ENCODE results near the gene PRF1.

The PRF1 gene

GRCh38 chr10:70571236-70571635 is 31.3 kb downstream of the PRF1 start:
- no peak overlapping the region for H3K4me3 ChIP-seq (ENCODE audit: low read length)
- TF ChIP-seq, protein P1, sequence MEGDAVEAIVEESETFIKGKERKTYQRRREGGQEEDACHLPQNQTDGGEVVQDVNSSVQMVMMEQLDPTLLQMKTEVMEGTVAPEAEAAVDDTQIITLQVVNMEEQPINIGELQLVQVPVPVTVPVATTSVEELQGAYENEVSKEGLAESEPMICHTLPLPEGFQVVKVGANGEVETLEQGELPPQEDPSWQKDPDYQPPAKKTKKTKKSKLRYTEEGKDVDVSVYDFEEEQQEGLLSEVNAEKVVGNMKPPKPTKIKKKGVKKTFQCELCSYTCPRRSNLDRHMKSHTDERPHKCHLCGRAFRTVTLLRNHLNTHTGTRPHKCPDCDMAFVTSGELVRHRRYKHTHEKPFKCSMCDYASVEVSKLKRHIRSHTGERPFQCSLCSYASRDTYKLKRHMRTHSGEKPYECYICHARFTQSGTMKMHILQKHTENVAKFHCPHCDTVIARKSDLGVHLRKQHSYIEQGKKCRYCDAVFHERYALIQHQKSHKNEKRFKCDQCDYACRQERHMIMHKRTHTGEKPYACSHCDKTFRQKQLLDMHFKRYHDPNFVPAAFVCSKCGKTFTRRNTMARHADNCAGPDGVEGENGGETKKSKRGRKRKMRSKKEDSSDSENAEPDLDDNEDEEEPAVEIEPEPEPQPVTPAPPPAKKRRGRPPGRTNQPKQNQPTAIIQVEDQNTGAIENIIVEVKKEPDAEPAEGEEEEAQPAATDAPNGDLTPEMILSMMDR (conservative IDR thresholded peaks at IDR 0.05; ENCODE audit: low read length): no peak
- DNase-seq (ENCODE audit: low read depth): no peak

GRCh38 chr10:70568781-70569495 is 33.6 kb downstream of the PRF1 start:
- no peak overlapping the region for H3K4me3 ChIP-seq (ENCODE audit: low read length)
- TF ChIP-seq, protein P1 (conservative IDR thresholded peaks at IDR 0.05; ENCODE audit: low read length): no peak
- DNase-seq (ENCODE audit: low read depth): no peak

- no peak overlapping the region for H3K4me3 ChIP-seq (ENCODE audit: low read length)
- TF ChIP-seq, protein P1 (conservative IDR thresholded peaks at IDR 0.05; ENCODE audit: low read length): no peak
- DNase-seq (ENCODE audit: low read depth): no peak
Observed at GRCh38 chr10:70568113-70568512, 34.4 kb downstream of the PRF1 start.

DNA sequence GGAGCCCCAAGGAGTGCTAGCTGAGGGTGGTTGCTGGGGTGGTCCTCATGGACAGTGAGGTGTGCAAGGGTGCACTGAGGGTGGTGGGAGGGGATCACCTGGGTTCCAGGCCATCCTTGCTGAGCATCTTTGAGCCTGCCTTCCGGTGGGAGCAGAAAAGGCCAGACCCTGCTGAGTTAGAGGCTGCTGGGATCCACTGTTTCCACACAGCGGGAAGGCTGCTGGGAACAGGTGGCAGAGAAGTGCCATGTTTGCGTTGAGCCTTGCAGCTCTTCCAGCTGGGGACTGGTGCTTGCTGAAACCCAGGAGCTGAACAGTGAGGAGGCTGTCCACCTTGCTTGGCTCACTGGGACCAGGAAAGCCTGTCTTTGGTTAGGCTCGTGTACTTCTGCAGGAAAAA is 34.9 kb downstream of the PRF1 start:
- DNase-seq (ENCODE audit: low read depth): no peak
- H3K4me3 ChIP-seq (ENCODE audit: low read length): no peak overlapping the region
- TF ChIP-seq, protein P1 (conservative IDR thresholded peaks at IDR 0.05; ENCODE audit: low read length): no peak

DNA sequence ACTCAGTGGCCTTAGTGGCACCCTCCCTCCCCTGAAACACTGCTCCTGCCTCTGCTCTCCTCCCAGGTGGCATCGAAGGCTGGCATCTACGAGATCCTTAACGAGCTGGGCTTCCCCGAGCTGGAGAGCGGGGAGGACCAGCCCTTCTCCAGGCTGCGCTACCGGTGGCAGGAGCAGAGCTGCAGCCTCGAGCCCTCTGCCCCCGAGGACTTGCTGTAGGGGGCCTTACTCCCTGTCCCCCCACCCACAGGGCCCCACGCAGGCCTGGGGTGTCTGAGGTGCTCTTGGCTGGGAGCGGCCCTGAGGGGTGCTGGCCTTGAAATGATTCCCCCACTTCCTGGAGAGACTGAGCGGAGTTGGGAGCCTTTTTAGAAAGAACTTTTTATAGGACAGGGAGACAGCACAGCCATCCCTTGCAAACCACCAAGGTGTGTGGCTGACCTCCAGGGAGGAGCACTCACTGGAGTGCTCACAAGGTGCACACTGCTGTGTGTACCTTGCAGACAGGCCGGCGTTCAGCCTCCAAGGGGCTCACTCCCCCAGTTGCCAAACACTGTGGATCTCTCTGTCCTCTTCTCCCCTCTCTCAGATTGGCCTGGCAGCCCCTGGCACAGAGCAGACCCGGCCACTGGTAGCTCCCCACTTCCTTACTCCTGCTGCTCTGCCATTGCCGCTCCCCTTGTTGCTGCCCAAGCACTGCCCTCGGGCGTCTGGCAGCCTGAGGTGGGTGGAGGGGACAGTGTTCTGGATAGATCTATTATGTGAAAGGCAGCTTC is 35.8 kb downstream of the PRF1 start:
- H3K4me3 ChIP-seq (ENCODE audit: low read length): no peak overlapping the region
- DNase-seq (ENCODE audit: low read depth): no peak
- TF ChIP-seq, protein P1 (conservative IDR thresholded peaks at IDR 0.05; ENCODE audit: low read length): no peak

- DNase-seq (ENCODE audit: low read depth): no peak
- TF ChIP-seq, protein P1 (conservative IDR thresholded peaks at IDR 0.05; ENCODE audit: low read length): no peak
- H3K4me3 ChIP-seq (ENCODE audit: low read length): no peak overlapping the region
Observed at GRCh38 chr10:70565556-70566514, 36.7 kb downstream of the PRF1 start.
